Fibroblast of skin of right quadriceps (primary cell): ENCODE measurements around the gene VCL.
"Not testable (repeated sequence)": the region's sequence is repeated elsewhere in the genome, so short reads cannot be mapped to it uniquely, and the experiment has no call there.

Source experiments
- DNase-seq: peaks from one replicate; pipeline ENCODE4 v3.0.0-alpha.2; 2013

The VCL gene

DNA sequence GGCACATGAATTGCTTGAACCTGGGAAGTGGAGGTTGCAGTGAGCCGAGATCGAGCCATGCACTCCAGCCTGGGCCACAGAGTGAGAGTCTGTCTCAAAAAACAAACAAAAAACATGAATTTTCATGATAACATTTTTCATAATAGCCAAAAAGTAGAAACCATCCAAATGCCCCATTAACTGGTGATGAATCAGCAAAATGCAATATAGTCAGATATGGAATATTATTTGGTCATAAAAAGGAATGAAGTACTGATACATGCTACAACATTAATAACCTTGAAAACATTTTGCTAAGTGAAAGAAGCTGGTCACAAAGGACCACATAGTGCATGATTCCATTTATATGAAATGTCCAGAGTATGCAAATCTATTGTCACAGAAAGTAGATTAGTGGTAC is 24.5 kb upstream of the VCL start:
- DNase-seq, result no peak

DNA sequence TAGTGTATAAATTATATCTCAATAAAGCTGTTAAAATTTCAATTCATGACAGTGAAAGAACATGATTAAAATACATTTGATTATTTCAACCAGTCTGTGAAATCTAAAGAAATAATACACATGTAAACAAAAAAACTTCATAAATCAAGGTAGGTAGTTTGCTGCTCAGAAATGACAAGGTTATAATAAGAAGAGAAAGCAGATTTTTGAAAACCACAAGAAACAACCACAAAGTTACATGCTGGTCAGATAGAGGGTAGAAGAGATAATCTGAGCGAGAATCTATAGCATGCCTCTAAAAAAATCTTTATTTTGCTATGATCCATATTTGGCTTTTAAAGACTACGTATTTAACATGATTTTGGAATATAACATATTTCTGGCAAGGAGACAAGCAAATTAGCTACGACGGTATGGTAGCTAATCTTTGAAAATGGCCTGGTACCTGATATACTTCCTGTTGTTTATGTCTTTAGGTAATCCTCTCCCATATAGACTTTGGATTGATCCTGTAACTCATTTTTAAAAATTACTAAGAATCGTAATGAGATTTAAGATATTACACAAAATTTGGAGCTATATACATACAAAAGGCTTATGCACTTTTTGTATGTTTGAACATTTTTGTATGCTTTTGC is 23.5 kb upstream of the VCL start:
- no peak for DNase-seq

DNA sequence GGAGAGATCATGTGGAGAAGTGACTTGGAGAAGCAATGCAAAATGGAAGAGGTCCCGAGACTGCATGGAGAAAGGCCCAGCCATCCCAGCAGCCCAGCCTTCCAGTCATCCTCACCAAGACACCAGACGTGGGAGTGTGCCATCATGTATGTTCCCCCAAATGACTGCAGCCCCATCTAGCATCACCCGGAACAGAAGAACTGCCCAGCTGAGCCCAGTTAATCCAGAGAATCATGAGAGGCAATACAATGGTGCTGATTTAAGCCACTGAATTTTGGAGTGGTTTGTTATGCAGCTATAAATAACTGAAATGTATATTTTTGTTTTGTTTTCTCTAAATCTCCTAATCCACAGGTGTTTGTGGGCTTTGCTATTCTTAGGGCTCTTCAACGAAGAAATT is 22.5 kb upstream of the VCL start:
- no peak for DNase-seq

DNA sequence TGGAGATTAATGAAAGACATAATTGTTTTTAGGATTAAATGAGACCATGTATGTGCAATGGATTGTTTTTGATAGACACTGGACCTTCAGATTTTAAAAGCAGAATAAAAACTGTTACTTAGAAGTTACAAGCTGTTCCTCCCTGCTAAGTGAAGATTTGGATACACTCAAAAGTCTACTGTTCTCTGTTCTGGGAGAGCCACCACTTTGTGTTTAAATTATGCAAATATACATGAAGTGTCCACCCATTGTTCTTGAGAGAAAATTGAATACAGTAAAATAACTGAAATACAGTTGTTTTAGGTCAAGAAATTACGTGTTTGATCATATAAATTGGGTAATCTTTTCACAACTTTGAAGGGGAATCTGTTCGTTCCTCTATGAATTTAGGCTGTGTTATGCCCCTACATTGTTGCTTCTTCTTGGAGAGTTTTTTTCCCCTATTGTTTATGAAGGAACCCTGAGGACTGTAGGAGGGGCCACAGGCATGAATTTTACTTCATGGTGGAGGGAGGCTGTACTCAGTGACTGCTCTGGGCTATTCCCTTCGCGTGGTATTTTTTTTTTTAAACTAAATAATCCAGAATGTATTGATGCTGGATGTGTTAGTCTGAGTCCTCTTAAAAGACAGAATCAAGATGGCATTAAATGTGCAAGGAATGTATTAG is 18.6 kb upstream of the VCL start:
- no peak for DNase-seq

DNA sequence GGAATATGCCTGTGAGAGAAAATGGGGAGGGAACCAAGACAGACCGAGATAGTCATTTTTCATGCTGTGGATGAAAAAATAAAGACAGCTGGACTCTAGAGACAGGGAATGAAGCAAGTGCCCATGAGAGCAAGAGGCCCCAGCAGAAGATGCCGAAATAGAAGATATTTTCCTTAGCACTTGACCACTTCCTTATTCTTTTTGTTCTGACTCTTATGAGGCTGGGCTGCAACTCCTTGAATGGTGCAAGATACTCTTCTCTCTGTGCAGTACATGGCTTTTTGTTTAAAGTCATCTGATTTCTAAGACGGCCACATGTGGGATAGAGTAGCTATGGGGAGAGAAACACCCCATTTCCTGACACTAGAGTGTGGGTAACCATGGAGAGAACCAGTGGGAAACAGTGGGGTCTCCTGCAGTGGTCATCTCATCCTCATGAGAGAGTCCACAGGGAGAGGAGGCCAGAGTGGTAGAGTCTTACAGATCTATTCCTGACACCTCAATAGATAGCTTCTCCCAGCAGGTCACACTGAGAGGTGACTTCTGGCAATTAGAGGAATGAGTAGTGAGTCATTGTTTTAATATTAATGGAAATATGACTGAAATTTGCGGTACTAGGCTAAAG is 18.0 kb upstream of the VCL start:
- DNase-seq, result no peak

DNA sequence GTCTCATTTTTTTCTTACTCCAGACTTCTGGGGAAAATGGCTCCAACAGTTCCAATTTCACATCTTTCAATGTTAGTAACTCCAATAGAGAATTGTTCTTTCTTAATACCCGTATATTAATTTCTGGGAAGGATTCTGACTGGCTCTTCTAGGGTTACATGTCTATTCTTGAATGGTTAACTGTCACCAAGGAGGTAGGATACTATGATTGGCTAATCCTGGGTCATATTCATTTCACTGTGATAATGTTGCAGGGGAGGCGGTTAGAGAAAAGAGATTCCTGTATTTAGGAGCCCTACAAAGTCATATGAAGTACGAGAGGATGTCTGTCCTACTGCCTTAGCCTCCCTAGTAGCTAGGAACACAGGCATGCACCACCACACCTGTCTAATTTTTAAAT is 16.1 kb upstream of the VCL start:
- no peak for DNase-seq

DNA sequence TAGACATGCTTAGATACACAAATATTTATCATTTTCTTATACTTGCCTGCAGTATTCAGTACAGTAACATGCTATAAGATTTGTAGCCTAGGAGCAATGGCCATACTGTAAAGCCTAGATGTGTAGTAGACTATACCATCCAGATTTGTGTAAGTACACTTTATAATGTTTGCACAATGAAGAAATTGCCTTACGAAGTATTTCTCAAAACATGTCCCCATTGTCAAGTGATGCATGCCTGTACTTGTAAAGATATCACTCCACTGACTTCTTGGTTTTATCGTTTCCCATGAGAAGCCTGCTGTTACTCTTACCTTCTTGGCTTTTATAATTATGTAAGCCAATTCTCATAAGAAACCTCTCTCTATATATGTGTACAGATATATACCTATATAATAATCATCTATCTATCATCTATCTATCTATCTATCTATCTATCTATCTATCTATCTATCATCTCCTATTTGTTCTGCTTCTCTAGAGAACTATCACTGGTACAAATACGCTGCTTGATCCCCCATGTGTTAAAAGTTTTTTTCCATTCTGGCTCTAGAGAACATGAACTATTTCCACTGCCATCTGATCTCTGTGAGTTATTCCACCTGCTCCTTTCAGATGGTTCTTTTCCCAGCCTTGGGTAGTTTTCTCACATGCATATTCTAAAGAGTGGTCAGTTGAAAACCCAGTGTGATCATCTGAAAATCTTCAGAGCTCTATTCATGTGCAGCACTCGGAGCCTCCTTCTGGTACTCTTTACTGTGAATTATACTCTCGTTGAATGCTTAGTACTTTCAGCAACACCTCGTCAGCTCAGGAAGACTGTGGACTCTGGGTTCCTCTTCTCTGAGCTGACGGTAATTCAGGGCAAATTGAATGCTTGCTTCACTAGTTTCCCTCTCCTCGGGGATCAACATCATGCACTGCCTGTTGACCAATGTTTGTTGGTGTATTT is 14.5 kb upstream of the VCL start:
- DNase-seq, result no peak

DNA sequence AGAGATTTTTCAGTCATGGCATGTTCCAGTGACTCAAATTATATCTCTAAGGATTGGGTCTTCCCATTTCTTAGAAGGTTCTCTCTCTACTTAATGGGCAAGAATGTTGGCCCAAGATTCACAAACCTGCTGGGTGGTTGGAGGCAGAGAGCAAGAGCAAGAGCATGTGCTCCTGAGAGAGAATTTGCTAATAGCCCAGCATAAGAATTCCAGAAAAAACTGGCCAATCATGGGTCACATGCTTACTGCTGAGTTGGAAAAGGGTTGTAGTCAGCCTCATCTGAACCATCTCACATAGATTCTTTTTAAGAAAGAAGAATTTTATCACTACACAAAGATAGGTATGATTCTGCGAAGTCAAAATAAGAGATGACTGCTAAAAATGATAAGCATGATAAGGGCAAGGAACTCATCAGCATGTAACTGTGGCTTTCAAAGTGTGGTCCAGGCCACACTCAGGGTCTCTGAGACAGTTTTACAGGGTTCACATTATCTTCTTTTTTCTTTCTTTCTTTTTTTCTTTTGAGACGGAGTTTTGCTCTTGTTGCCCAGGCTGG is 8.2 kb upstream of the VCL start:
- DNase-seq, result no peak

DNA sequence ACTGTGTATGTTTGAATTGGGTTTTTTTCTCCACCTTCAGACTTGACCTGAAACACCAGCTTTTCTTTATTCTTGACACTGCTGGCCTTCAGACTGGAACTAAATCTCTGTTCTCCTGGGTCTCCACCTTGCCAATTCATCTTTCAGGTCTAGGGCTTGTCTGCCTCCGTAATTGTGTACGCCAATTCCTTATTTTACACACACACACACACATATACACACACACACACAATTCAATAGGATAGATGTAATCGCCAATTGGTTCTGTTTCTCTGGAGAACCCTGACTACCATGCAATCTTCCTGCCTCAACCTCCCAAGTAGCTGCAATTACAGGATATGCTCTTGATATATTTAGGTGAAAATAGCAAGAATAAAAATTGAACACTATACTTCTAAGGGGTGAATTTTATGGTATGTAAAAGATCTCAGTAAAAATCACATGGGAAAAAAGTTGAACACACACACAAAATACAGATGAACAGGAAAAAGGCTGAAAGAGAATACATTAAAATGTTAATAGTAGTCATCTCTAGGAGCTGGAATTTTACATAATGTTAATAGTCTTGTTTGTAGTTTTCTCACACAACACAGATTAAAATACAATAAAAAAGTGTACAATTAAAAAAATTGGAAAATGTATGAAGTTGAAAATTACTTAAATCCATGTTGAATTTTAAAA is 6.6 kb upstream of the VCL start:
- DNase-seq, result no peak

DNA sequence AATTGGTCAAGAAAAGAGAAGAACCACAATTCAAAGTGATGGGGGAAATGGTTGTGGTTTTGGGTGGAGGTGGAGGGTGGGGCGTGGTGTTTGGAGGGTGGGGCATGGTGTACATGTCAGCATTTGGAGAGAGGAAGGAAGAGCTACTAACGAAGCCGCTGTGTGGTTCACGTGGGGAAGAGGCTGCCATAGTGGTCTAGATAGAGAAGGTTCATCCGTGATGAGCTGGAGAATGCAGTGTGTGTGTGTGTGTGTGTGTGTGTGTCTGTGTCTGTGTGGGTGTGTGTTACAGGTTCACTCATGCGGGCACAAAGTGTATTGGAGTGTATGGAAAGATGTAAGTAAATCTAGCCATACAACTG is 6.1 kb upstream of the VCL start:
- DNase-seq, result no peak

DNA sequence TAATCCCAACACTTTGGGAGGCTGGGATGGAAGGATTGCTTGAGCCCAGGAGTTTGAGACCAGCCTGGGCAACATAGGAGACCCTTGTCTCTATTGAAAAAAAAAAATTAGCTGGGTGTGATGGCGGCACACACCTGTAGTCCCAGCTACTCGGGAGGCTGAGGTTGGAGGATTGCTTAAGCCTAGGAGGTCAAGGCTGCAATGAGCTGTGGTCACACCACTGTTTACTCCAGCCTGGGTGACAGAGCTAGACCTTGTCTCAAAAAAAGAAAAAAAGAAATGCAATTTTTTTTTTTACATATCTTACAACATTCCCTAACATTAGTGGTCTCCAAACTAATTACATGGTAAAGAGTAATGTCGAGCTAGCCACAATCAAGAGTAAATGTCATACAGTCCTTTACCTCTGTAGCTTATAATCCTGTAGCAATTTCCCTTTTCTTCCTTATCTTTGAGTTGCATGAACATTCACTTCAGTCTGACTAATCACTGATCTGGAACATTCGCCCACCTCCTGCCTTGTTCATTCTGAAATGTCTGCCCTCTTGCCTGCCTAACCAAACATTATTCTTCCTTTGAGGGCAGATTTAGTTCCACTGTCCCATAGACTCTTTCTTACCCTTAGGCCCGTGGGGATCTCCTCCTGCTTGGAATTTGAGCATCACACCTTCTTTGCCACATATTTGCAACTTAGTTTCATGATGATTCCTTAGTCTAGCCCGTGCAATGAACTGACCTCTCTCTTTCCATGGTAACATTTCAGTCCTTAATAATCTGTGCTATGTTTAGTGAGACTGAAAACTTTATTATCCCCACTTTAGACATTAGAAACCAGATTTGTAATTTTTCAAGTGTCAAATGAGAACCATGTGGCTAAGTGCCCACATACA is 4.8 kb upstream of the VCL start:
- no peak for DNase-seq

DNA sequence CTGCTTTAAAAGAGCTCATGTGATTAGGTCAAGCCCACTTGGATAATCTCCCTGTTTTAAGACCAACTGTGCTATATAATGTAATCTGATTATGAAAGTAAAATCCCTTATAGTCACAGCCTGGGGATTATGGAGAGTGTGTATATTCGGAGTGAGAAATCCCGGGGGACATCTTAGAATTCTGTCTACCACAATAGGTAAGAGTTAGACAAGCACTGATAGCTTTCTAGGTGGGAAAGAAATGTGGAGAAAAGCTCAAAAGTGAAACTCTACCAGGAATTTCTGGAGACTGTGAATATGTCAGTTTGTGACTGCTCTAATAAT is 2.9 kb upstream of the VCL start:
- DNase-seq, result no peak

DNA sequence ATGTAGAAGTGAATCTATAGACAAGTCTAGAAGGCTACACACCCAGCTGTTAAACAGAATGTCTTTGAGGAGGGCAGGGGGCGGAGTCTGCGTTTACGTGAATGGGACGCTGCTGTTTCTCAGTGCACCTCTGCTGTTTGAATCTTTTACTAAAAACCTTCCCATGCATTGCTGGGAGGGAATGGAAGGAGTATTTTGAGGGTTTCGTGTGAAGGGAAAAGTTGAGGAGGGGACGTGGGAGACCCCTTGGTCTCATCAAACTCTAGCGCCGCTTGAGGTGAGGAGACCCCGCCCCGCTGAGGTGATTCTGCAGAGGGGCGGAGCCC is 492 bp upstream of the VCL start:
- DNase-seq, result no peak

DNA sequence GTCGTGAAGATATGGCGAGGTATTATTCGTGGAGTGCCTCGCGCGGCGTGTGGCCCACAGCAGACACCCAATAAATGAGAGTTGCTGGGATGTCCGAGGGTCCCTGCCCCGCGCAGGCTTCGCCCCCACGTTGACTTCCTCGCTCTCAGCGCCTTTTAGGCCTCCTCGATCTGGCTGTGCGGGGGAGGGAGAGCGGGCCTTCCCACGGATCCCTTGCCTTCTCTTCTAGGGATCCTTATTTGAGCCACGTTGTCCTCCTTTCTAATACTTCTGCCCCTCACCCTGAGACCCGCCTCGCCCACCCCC is 660 bp downstream of the VCL start:
- no peak for DNase-seq

DNA sequence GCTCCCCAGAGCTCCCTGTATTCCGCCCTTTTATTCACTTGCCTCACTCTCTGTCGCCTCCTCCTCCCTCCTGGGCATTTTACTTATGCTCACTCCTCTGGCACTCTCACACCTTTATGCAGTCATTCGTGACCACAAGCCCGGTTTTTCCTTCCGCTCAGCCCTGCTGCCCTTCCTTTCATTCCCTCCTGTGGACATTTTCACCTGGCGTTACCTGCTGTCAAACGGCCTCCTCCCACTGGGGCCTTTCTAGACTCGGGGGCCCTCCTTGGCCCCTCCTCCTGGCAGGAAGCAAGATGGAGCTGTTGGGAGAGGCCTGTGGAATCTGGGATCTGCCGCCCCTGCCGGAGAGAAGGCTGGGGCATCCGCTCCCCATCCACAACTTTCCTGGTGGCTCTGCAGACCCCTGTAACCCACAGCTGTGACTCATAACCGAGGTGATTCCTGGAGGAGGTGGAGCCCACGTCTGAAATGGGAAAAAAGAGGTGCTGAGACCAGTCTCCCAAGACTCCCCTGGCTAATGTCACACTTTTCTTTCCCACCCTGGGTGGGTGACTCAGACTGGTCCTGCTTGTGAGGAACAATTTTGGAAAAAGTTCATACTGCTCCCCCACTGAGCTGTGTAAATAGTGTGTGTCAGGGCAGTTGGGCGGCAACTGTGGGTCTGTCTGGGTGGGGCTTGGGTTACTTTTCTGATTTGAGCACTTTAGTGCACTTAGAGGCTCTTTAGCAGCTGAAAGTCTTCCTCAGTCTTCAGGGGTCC is 1.2 kb downstream of the VCL start:
- DNase-seq, result peak; percentile 95

DNA sequence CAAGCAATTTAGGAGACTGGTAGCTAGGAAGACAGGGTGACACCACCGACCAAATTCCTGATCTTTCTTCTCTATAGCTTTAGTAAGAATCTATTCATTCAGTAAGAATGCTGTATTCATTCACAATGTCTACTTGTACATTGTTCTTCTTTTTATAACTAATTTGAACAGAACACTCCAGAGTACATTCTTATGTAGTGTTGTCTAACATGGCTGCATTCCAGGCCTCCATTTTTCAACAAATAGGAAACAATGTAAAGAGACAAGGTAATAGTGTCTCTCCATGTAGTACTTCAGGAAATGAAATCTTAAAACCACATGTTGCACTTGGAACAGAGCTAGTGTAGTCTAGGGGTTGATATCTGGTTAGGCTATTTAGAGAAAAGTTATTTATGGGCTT is 1.8 kb downstream of the VCL start:
- DNase-seq, result peak; percentile 78

DNA sequence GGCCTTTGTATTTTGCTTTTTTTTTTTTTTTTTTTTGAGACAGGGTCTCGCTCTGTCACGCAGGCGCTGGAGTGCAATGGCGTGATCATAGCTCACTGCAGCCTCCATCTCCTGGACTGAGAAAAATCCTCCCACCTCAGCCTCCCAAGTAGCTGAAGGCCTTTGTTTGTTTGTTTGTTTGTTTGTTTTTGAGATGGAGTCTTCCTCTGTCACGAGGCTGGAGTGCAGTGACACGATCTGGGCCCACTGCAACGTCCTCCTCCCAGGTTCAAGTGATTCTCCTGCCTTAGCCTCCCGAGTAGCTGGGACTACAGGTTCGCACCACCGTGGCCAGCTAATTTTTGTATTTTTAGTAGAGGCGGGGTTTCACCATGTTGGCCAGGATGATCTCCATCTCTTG is 2.3 kb downstream of the VCL start:
- DNase-seq, result not testable (repeated sequence)

DNA sequence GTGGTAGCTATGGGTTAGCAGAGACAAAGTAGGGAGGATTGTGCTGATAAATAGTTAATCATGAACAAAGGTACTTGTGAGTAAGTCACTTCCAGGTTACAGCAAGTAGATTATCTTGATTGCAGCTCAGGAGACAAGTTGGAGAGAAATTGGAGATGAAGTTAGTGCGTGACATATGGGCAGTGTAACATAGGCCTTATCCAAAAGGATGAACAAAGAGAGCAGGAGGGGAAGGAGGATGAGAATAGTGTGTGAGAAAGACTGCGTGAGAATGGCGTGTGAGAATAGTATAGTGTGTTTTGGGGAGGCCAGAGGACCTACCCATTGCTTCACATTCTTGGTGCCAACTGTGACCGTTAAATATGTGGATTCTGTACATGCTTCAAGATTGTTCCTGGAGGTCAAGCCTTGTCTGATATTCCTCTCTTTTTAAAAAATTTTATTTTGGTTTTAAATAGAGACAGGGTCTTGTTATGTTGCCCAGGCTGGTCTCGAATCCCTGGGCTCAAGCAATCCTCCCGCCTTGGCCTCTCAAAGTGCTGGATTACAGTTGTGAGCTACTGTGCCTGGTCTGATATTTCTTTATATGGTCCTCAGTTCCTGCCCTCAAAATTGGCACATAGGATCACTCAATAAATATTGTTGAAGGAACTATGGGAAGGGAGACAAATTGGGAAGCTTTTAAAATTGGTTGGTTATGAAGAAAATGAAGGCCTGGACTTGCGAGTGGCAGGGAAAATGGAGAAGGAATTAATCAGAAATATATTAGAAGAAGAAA is 3.2 kb downstream of the VCL start:
- no peak for DNase-seq

DNA sequence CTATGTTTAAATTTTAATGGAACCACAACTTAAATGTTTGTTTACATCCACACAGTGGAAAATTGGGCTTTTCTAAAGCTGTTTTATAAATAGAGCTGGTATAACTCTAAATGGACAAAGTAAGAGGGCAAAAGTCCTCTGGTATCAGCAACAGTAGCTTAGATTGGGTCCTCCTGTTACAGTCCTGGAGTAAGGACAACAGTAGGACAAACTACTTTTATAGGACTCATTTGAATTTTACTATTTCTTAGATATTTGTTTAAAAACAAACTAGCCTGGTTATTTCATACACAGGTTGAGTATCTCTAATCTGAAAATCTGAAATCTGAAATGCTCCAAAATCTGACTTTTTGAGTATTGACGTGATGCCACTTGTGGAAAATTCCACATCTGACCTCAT is 8.4 kb downstream of the VCL start:
- no peak for DNase-seq

DNA sequence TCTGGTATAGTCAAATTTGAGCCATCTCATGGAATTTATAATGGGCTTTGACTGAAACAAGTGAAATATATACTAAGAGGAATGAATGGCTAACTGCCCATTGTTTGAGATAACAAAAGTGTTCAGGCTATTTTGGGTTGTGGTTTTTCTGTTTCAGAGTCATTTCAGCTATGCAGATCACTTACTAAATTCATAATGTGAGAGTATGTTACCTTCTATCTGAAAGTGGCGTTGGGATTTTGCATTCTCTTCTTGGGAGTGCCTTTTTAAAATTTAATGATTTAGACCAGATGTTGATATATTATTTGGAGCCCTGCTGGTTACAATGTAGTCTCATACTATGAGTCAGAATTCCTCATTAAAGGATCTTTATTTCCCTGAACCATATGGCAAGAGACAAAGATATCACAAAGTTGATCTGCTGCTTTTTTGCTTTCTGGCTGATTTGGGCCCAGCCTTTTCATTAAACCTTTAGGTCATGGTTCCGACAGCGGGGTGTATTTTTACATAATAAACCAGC is 10.4 kb downstream of the VCL start:
- DNase-seq, result peak; percentile 96
